IMR-90 (cell line): ENCODE data around the gene ODF2. TPM values are rescaled to one million over a fixed set of nuclear protein-coding genes. Genes with fewer than 3 reads are reported as not detected.

Source experiments
- ATAC-seq: fragments of 200-7000 bp; cut with Tn5 transposase; 2 replicates; pipeline ENCODE4 v1.9.1; 2020; ENCODE audit warnings: low read depth, mild to moderate bottlenecking, moderate library complexity
- BruUV-seq: library from RNA; stranded (reverse); fragments of 400-500 nt; replicated peaks from 2 replicates; lab custom pipeline; 2021; lab: Mats Ljungman, UMichigan
- CTCF ChIA-PET: fragments of 300-600 bp; formaldehyde crosslinking; extraction: SDS; loops from one replicate; lab custom pipeline; 2021; ENCODE audit warnings: antibody characterized with exemption; lab: Yijun Ruan, JAX
- POLR2A ChIA-PET: fragments of 300-600 bp; sonication (Branson Sonifier 250); formaldehyde crosslinking; loops from one replicate; lab custom pipeline; 2022; ENCODE audit warnings: antibody characterized with exemption; ENCODE audit not compliant: unreplicated experiment; lab: Charles Lee
- DNase-seq: peaks from one replicate; pipeline ENCODE4 v3.0.0; 2013
- H2AFZ ChIP-seq: replicated peaks from 2 replicates; pipeline ENCODE3; 2013; ENCODE audit warnings: low read length, mild to moderate bottlenecking; ENCODE audit not compliant: poor library complexity
- H2AK5ac ChIP-seq: 2 replicates; pipeline ENCODE4 v1.6.1; 2013; ENCODE audit warnings: low read depth, low read length, inconsistent platforms
- H2AK9ac ChIP-seq: replicated peaks from 2 replicates; pipeline ENCODE3; 2013; ENCODE audit warnings: mild to moderate bottlenecking, low read depth, low read length, moderate library complexity; ENCODE audit not compliant: poor library complexity
- H2BK120ac ChIP-seq: 2 replicates; pipeline ENCODE4 v1.6.1; 2013; ENCODE audit warnings: low read depth, low read length, inconsistent platforms
- H2BK15ac ChIP-seq: 3 replicates; pipeline ENCODE4 v1.6.1; 2013; ENCODE audit warnings: low read depth, low read length, inconsistent platforms
- H2BK20ac ChIP-seq: 2 replicates; pipeline ENCODE4 v1.6.1; 2013; ENCODE audit warnings: low read depth, mild to moderate bottlenecking, inconsistent platforms, low read length, moderate library complexity
- H2BK5ac ChIP-seq: 2 replicates; pipeline ENCODE4 v1.6.1; 2013; ENCODE audit warnings: mild to moderate bottlenecking, low read depth, low read length, inconsistent platforms; ENCODE audit not compliant: poor library complexity, severe bottlenecking
- H3K14ac ChIP-seq: replicated peaks from 2 replicates; pipeline ENCODE4 v1.6.1; 2013; ENCODE audit warnings: low read depth, low read length, inconsistent platforms
- H3K18ac ChIP-seq: 2 replicates; pipeline ENCODE4 v1.6.1; 2013; ENCODE audit warnings: low read depth, low read length, control low read depth
- H3K23ac ChIP-seq: 2 replicates; pipeline ENCODE4 v1.6.1; 2013; ENCODE audit warnings: low read depth, low read length, inconsistent platforms
- H3K27ac ChIP-seq: 2 replicates; pipeline ENCODE4 v1.5.1; 2013; ENCODE audit warnings: mild to moderate bottlenecking, control low read depth, low read length; ENCODE audit not compliant: insufficient read depth
- H3K27me3 ChIP-seq: 2 replicates; pipeline ENCODE4 v1.6.1; 2013; ENCODE audit warnings: low read length; ENCODE audit not compliant: control insufficient read depth, insufficient read depth
- H3K36me3 ChIP-seq: 2 replicates; pipeline ENCODE4 v1.6.1; 2013; ENCODE audit warnings: low read length, mixed read lengths; ENCODE audit not compliant: control insufficient read depth, insufficient read depth
- H3K4ac ChIP-seq: 2 replicates; pipeline ENCODE4 v1.6.1; 2013; ENCODE audit warnings: low read depth, low read length, inconsistent platforms
- H3K4me1 ChIP-seq: 2 replicates; pipeline ENCODE4 v1.6.1; 2013; ENCODE audit warnings: low read length, mixed read lengths; ENCODE audit not compliant: control insufficient read depth, insufficient read depth
- H3K4me2 ChIP-seq: 2 replicates; pipeline ENCODE4 v1.6.1; 2013; ENCODE audit warnings: low read depth, mild to moderate bottlenecking, control low read depth, low read length, moderate library complexity
- H3K4me3 ChIP-seq: 2 replicates; pipeline ENCODE4 v1.5.1; 2013; ENCODE audit warnings: low read depth, mild to moderate bottlenecking, control low read depth, low read length, moderate library complexity; ENCODE audit not compliant: insufficient read depth
- H3K56ac ChIP-seq: 2 replicates; pipeline ENCODE4 v1.6.1; 2013; ENCODE audit warnings: low read length, inconsistent platforms; ENCODE audit not compliant: insufficient read depth; ENCODE audit errors: extremely low read depth
- H3K79me1 ChIP-seq, 2 experiments: 2 replicates each; pipeline ENCODE4 v1.6.1; 2013; ENCODE audit warnings: low read length in 2 of 2, inconsistent platforms in 1 of 2, low read depth in 1 of 2
- H3K9ac ChIP-seq: 2 replicates; pipeline ENCODE4 v1.6.1; 2013; ENCODE audit warnings: low read depth, low read length, control low read depth
- H3K9me1 ChIP-seq: 2 replicates; pipeline ENCODE4 v1.6.1; 2013; ENCODE audit warnings: low read length, inconsistent platforms; ENCODE audit not compliant: insufficient read depth
- H3K9me3 ChIP-seq: 2 replicates; pipeline ENCODE4 v1.6.1; 2013; ENCODE audit warnings: low read length; ENCODE audit not compliant: control insufficient read depth, insufficient read depth
- H4K20me1 ChIP-seq: 2 replicates; pipeline ENCODE4 v1.6.1; 2013; ENCODE audit warnings: low read length, inconsistent platforms; ENCODE audit not compliant: insufficient read depth
- H4K5ac ChIP-seq: 2 replicates; pipeline ENCODE4 v1.6.1; 2013; ENCODE audit warnings: mild to moderate bottlenecking, low read depth, low read length, control low read depth
- H4K8ac ChIP-seq, 2 experiments: 2 replicates each; pipeline ENCODE4 v1.6.1; 2013; ENCODE audit warnings: low read depth in 2 of 2, low read length in 2 of 2, control low read depth in 1 of 2, inconsistent platforms in 1 of 2
- H4K91ac ChIP-seq: 2 replicates; pipeline ENCODE4 v1.6.1; 2013; ENCODE audit warnings: low read depth, low read length, inconsistent platforms; ENCODE audit not compliant: insufficient read depth
- FOS ChIP-seq: fragments of 150-350 bp; IDR thresholded peaks from 2 replicates; pipeline ENCODE4 v1.6.1; 2016; ENCODE audit warnings: low read depth, low read length
- MXI1 ChIP-seq: IDR thresholded peaks from 2 replicates; pipeline ENCODE4 v1.6.1; 2012; ENCODE audit warnings: low read depth, mild to moderate bottlenecking, low read length, moderate library complexity, borderline replicate concordance
- NFE2L2 ChIP-seq: fragments of 150-350 bp; IDR thresholded peaks from 2 replicates; pipeline ENCODE4 v1.6.1; 2016; ENCODE audit warnings: low read depth, mild to moderate bottlenecking, low read length
- POLR2A ChIP-seq: IDR thresholded peaks from 2 replicates; pipeline ENCODE4 v1.6.1; 2012; ENCODE audit warnings: mild to moderate bottlenecking, low read depth, low read length
- RAD21 ChIP-seq: IDR thresholded peaks from 2 replicates; pipeline ENCODE4 v1.6.1; 2012; ENCODE audit warnings: low read length, improper control_type of control experiment
- RCOR1 ChIP-seq: IDR thresholded peaks from 2 replicates; pipeline ENCODE4 v1.6.1; 2012; ENCODE audit warnings: mild to moderate bottlenecking, low read length, improper control_type of control experiment; ENCODE audit not compliant: insufficient replicate concordance
- WGBS, 2 experiments: methylation state at CpG; one replicate each; pipeline versions ENCODE4 v1.1.5 to v1.1.7; 2013; ENCODE audit warnings: missing lambda C conversion rate in 2 of 2; ENCODE audit not compliant: insufficient read length in 1 of 2; ENCODE audit errors: extremely low coverage in 2 of 2; 5-methylcytosine and 5-hydroxymethylcytosine counted together
- dilution Hi-C: fragments of 300-500 bp; cut with HindIII; formaldehyde crosslinking; loops from one replicate; pipeline ENCODE4 v1.14.3; 2018; ENCODE audit warnings: low sequenced_read_pairs; ENCODE audit not compliant: unreplicated experiment
- in situ Hi-C: fragments of 300-500 bp; cut with MboI; formaldehyde crosslinking; loops from 3 replicates; pipeline ENCODE4 v1.14.3; 2019; ENCODE audit warnings: low sequenced_read_pairs, inconsistent platforms, mixed read lengths
- intact Hi-C: fragments of 100-400 bp; cut with micrococcal nuclease; formaldehyde crosslinking; loops from 2 replicates; pipeline ENCODE4 v1.10.0; 2022
- polyA plus RNA-seq, 3 experiments: library from polyadenylated mRNA; depleted of rRNA; stranded (reverse); fragments of >200 nt; gene quantifications; 2 replicates each; pipeline ENCODE4 v1.2.3, GENCODE V29; 2012; ENCODE audit warnings: low replicate concordance in 1 of 3
- total RNA-seq: library from RNA; depleted of rRNA; stranded (reverse); fragments of >200 nt; gene quantifications from 2 replicates; pipeline ENCODE4 v1.2.3, GENCODE V29; 2012

Gene ODF2
- total and polyA plus RNA-seq, 2 of the 4 experiments (the other 2 are of a cell fraction), result 40.2 to 46.4 TPM

DNA sequence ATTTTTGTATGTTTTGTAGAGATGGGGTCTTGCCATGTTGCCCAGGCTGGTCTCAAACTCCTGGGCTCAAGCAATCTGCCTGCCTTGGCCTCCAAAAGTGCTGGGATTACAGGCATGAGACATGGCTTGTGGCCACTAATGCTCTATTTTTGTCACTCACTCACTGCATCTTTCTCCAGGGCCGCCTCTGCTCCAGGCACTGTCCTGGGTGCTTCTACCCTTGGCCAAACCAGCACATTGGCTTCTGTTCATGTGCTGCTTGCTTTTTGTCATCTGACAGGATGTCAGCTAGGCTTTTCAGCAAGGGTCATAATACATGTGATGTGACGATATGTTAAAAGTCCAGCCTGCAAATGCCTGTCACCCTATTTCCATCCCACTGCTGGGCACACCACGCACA, 3.2 kb downstream of the ODF2 start:
- Histone ChIP-seq H2BK20ac (no peak overlapping the region), H3K27ac (no peak overlapping the region), H3K4me1 (peaks cover 6% of the 10 kb centered on the region; the same call in 1 of the 2 replicates), H3K9me3 (no peaks in the 10 kb centered on the region), H3K27me3 (no peaks in the 10 kb centered on the region), H2BK120ac (no peak overlapping the region), H2AFZ (no peak overlapping the region), H3K4me2 (no peak overlapping the region), H3K18ac (no peak overlapping the region), H3K9me1 (no peaks in the 10 kb centered on the region), H3K9ac (no peak overlapping the region), H4K5ac (no peak overlapping the region), H4K8ac (no peak overlapping the region), H3K56ac (no peak overlapping the region), H3K14ac (no peak overlapping the region), H3K79me1 (peaks cover 13 to 28% of the 10 kb centered on the region in 2 experiments), H2AK5ac (no peak overlapping the region), H4K91ac (no peak overlapping the region), H3K23ac (no peak overlapping the region), H3K4me3 (no peak overlapping the region), H2AK9ac (no peak overlapping the region), H2BK5ac (no peak overlapping the region), H4K20me1 (0 out of 2 replicates have a peak, but pooled peaks cover 4% of the 10 kb centered on the region), H3K36me3 (peaks cover 26% of the 10 kb centered on the region), H3K4ac (no peak overlapping the region), H2BK15ac (no peak overlapping the region)
- DNase-seq, result no peak
- in situ Hi-C loops, result no loop called here
- dilution Hi-C loops, result no loop called here
- BruUV-seq, result no TSS peak
- intact Hi-C loops, result no loop called here
- ATAC-seq, result no peak
- TF ChIP-seq FOS (no peak), RCOR1 (no peak), POLR2A (no peak), NFE2L2 (no peak), MXI1 (no peak), RAD21 (no peak)
- CTCF ChIA-PET, result interaction anchor here (0.6 kb wide), 1 partner anchor 49 kb away, joined by 3 read pairs; no protein-coding TSS in a partner anchor
- POLR2A ChIA-PET, result no interaction called here
- 93% methylated on average over 3 of the region's 3 CpGs; no CpG with 5 or more reads in 1 of the 2 experiments for WGBS, 2 experiments
